Ovary (tissue), 9 donors: ENCODE results near the gene DNMT1. TPM values are rescaled to one million over a fixed set of nuclear protein-coding genes. Genes with fewer than 3 reads are reported as not detected.

Source experiments
- DNase-seq, 5 donors: peaks; one replicate each; pipeline ENCODE4 v3.0.0-alpha.2; 2019 to 2020
- H3K27ac ChIP-seq, 2 donors: fragments of 200-600 bp; one replicate each; pipeline versions ENCODE4 v1.5.1 to v1.8.0; 2019 to 2022
- H3K27me3 ChIP-seq: fragments of 200-600 bp; one replicate; pipeline ENCODE4 v1.8.0; 2022
- H3K36me3 ChIP-seq: fragments of 200-600 bp; sonication (generic); one replicate; pipeline ENCODE4 v1.5.1; 2019
- H3K4me1 ChIP-seq: one replicate; pipeline ENCODE4 v1.8.1; 2013; ENCODE audit warnings: mild to moderate bottlenecking, moderate library complexity; ENCODE audit not compliant: insufficient read depth
- H3K4me3 ChIP-seq: fragments of 200-600 bp; sonication (generic); one replicate; pipeline ENCODE4 v1.5.1; 2017
- H3K9me3 ChIP-seq, 2 donors: fragments of 200-600 bp in 1 of 2; sonication (generic) in 1 of 2; one replicate each; pipeline versions ENCODE4 v1.5.1 to v1.8.1; 2013 to 2019; ENCODE audit warnings: mild to moderate bottlenecking in 1 of 2, moderate library complexity in 1 of 2
- CTCF ChIP-seq, 3 donors: fragments of 450-650 bp in 2 of 3; fragments of 200-600 bp in 1 of 3; IDR thresholded peaks; one replicate each; pipeline versions ENCODE4 v1.5.1 to v1.8.0; 2016 to 2022; ENCODE audit warnings: antibody characterized with exemption in 3 of 3, mild to moderate bottlenecking in 1 of 3
- EP300 ChIP-seq: sonication (generic); formaldehyde crosslinking; IDR thresholded peaks from one replicate; pipeline ENCODE4 v1.6.1; 2017; ENCODE audit warnings: antibody characterized with exemption
- POLR2A ChIP-seq: fragments of 450-650 bp; IDR thresholded peaks from one replicate; pipeline ENCODE4 v1.6.1; 2017; ENCODE audit warnings: antibody characterized with exemption, mild to moderate bottlenecking, moderate library complexity
- WGBS, 3 donors: extraction: QIAGEN DNeasy Blood & Tissue Kit in 1 of 3; methylation state at CpG; one replicate each; pipeline versions ENCODE4 v1.1.5 to v1.1.7; 2013 to 2017; 5-methylcytosine and 5-hydroxymethylcytosine counted together
- intact Hi-C, 4 donors: fragments of 100-400 bp; cut with DNase I; formaldehyde crosslinking; loops; one replicate each; pipeline versions ENCODE4 v1.11.0 to v1.15.1; 2022 to 2023
- polyA plus RNA-seq, 2 donors: library from polyadenylated mRNA; stranded (reverse); fragments of 200-250 nt in 1 of 2; fragments of 350-450 nt in 1 of 2; fragmentation: Illumina TruSeq in 1 of 2; extraction: RNeasy Lipid Tissue Mini Kit (QIAGEN cat#74804) in 1 of 2; gene quantifications; one replicate each; pipeline ENCODE4 v1.2.3, GENCODE V29; 2013 to 2014
- total RNA-seq, 7 donors: library from RNA; depleted of rRNA in 2 of 7; stranded (reverse); fragments of >200 nt in 2 of 7; fragmentation: NEBNext Ultra II Directional in 3 of 7; extraction: Animal tissue kit (Norgen Biotek cat#: 25700) in 3 of 7; gene quantifications; one replicate each; pipeline versions ENCODE4 v1.1.0 to v1.2.4, GENCODE V29; 2016 to 2023
- donor health status: DM: no; HTN: no; CAD: no; lungs with moderate emphysema.
- donor health status: DM: no; HTN: no; CAD: no.
- donor health status: Bipolar disorder and iron deficiency.
- donor health status: DM: yes; HTN: yes; CAD: no.
- donor health status: DM: no; HTN: no; CAD: no.
- donor health status: DM: yes; HTN: yes; CAD: no.

The DNMT1 gene
- total and polyA plus RNA-seq, 9 donors: 19.8 to 74.2 (median 41.8) TPM

DNA sequence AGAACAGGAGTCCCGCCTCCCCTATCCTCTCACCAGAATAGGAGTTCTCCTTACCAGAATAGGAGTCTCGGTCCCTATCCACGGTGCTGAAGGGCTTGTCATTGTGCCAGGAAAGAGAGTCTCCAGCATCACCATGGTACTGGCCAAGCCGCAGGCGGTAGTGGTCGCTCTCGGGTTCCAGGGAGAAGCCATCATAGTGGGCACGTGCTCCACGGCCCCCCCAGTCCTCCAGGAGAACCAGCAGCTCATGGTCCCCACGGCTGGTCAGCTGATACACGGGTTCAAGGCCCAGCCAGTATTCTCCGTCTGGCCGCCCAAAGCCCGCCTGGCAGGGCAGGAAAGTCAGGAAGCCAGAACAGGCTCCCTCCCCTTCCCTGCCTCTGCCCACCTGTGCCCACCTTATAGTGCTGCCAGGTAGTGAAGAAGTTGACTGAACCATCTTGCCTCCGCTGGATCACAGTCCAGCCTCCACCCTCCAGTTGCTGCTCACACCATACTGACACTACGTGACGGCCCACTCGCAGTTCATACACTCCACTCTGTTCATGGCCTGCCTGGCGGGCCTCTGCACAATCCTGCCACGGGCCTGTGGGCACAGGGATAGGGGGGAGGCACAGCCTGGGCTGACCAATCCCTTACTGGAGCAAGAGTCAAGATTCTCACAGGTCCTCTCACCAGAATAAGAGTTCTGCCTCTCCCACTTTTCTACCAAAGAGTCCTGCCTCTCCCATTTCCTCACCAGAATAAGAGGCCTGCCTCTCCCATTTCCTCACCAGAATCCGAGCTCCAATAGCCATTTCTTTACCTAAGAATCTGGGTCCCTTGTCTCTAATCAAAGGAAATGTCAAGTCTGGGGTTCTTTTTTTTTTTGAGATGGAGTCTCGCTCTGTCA, 101.2 kb downstream of the DNMT1 start:
- TF ChIP-seq EP300 (no peak), POLR2A (no peak), CTCF (IDR thresholded peaks at IDR 0.05) (no peak)
- H3K9me3 ChIP-seq: no peaks in the 10 kb centered on the region
- H3K27ac ChIP-seq: no peak overlapping the region
- H3K27me3 ChIP-seq: no peaks in the 10 kb centered on the region
- DNase-seq: peak in 1 of 5 donors; percentile 23
- no peaks in the 10 kb centered on the region for H3K4me1 ChIP-seq
- intact Hi-C loops: no loop called here
- WGBS, 3 donors: 72 to 77% (median 77%) methylated on average over 21 to 22 of the region's 22 CpGs
- no peaks in the 10 kb centered on the region for H3K36me3 ChIP-seq
- H3K4me3 ChIP-seq: no peak overlapping the region

- intact Hi-C loops: no loop called here
- TF ChIP-seq CTCF (IDR thresholded peaks at IDR 0.05) (no peak), EP300 (no peak), POLR2A (no peak)
Measured at GRCh38 chr19:10092648-10093294, 102.0 kb downstream of the DNMT1 start.

DNA sequence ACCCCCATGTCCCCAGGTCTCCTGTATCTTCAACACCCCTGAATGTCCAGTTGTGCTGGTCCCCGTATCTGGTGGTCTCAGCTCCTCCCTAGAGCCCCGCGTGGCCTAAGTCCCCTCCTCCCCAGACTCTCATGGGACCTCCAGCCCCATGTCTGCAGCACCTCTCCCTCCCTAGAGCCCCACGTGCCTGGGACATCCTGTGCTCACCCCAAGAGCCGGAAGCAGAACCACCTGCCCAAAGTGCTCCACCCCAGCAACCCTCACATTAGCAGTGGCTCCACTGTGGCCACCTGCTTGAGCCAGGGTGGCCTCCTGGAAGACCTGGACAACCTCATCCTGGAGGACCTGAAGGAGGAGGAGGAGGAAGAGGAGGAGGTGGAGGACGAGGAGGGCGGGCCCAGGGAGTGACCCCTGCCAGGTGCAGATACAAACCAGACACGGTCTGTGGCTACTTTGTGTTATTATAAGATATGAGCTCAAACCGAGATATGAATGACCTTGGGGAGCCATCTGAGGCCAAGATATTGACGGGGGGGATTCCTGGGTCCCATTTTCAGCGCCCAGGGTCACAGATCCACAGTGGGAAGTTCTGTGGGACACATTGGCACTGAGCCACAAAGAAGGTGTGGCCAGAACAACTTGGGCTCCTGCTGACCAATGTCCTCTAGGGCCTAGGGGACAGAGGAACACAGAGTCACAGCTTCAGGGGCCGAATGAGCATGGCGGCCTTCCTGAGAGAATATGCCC, 102.7 kb downstream of the DNMT1 start:
- Histone ChIP-seq H3K36me3 (no peaks in the 10 kb centered on the region), H3K4me1 (no peaks in the 10 kb centered on the region), H3K9me3 (no peaks in the 10 kb centered on the region), H3K27me3 (no peaks in the 10 kb centered on the region), H3K4me3 (no peak overlapping the region), H3K27ac (no peak overlapping the region)
- WGBS, 3 donors: 63 to 70% (median 67%) methylated on average over 13 of the region's 13 CpGs
- intact Hi-C loops: no loop called here
- TF ChIP-seq EP300: no peak
- DNase-seq: peak in 1 of 5 donors; percentile 17

More at GRCh38 chr19:10092648-10093294, 102.0 kb downstream of the DNMT1 start:
- Histone ChIP-seq H3K4me3 (no peak overlapping the region), H3K27ac (no peak overlapping the region), H3K36me3 (no peaks in the 10 kb centered on the region), H3K9me3 (no peaks in the 10 kb centered on the region), H3K27me3 (no peaks in the 10 kb centered on the region), H3K4me1 (no peaks in the 10 kb centered on the region)
- 88 to 94% (median 91%) methylated on average over 9 of the region's 9 CpGs for WGBS, 3 donors
- no peak for DNase-seq

GRCh38 chr19:10091370-10091687, 103.4 kb downstream of the DNMT1 start:
- WGBS, 3 donors: 84 to 91% (median 87%) methylated on average over 12 to 17 of the region's 17 CpGs
- no peak for TF ChIP-seq EP300
- no peak for TF ChIP-seq POLR2A
- TF ChIP-seq CTCF (IDR thresholded peaks at IDR 0.05): no peak

More at GRCh38 chr19:10091370-10091687, 103.4 kb downstream of the DNMT1 start:
- no peaks in the 10 kb centered on the region for H3K27me3 ChIP-seq
- H3K36me3 ChIP-seq: no peaks in the 10 kb centered on the region
- H3K4me3 ChIP-seq: no peak overlapping the region
- H3K27ac ChIP-seq: no peak overlapping the region
- no peaks in the 10 kb centered on the region for H3K4me1 ChIP-seq
- peak in 1 of 5 donors; percentile 16 for DNase-seq
- intact Hi-C loops: no loop called here
- no peaks in the 10 kb centered on the region for H3K9me3 ChIP-seq
